HG03558 (cell line): ENCODE data around the gene SERPINB12.

Experiments used
- ATAC-seq: cut with Tn5 transposase; IDR thresholded peaks from one replicate; pipeline ENCODE4 v1.9.1; 2021; ENCODE audit warnings: moderate number of reproducible peaks; ENCODE audit not compliant: unreplicated experiment; ENCODE audit errors: extremely low read depth

The SERPINB12 gene

DNA sequence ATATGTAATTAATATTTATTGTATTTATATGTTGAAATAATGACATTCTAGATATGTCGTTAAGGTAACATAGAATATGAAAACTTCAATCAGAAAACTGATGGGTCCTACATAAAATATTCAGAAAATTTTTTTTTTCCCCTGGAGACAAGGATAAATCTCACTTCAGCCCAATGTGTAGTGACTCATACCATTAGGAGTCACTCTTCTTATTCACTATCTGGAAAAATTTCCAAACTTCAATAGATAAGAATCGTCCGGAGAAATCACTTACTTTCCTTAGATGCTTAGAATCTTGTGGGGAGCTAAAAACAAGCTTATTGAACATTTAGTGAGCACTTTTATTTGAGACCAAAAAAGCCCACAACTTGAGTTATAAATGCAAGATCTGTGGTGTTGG is 49.6 kb downstream of the SERPINB12 start:
- ATAC-seq = no peak

DNA sequence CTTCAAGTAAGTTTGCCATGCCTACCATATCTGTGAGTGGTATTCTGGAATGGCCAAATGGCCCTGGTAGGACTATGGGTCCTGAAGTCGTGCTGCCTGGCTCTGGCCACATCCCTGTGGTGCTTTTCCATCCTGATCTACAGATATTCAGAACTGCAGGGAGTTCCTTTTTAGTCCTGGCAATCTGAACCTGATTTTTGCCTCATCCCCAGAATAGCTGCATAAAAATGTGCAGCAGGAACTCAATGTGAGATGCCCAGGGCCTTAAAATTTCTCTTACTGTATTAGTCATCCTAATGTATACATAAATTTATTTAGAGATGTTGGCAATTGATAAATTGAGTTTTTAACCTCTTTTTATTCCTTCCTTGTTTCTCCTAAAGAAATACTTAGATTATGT is 50.3 kb downstream of the SERPINB12 start:
- no peak for ATAC-seq

DNA sequence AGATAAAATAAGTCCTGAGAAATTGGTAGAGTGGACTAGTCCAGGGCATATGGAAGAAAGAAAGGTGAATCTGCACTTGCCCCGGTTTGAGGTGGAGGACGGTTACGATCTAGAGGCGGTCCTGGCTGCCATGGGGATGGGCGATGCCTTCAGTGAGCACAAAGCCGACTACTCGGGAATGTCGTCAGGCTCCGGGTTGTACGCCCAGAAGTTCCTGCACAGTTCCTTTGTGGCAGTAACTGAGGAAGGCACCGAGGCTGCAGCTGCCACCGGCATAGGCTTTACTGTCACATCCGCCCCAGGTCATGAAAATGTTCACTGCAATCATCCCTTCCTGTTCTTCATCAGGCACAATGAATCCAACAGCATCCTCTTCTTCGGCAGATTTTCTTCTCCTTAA is 54.8 kb downstream of the SERPINB12 start:
- ATAC-seq = no peak

GRCh38 chr18:63603355-63603754 is 61.2 kb downstream of the SERPINB12 start:
- no peak for ATAC-seq

GRCh38 chr18:63603772-63604171 is 61.6 kb downstream of the SERPINB12 start:
- ATAC-seq = peak; percentile 97

GRCh38 chr18:63604791-63605567 is 62.8 kb downstream of the SERPINB12 start:
- ATAC-seq = no peak

- ATAC-seq = no peak
These were observed 64.4 kb downstream of the SERPINB12 start for GRCh38 chr18:63606526-63606925.

DNA sequence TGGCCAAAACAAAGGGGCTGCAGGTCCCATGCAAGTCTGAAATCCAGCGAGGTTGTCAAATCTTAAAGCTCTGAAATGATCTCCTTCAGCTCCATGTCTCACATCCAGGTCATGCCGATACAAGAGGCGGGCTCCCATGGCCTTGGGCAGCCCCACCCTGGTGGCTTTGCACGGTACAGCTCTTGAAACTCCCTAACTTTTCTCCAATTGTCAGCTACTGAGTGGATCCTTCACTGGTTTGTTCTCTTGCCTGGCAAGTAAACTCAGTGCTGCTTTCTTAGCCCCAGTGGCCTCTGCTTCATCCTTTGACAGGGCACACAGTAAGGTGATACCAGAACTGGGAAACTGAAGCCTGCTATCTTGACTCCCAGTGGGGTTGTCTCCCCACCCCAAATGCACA is 71.3 kb downstream of the SERPINB12 start:
- no peak for ATAC-seq

- ATAC-seq = no peak
These were observed 75.1 kb downstream of the SERPINB12 start for GRCh38 chr18:63617049-63617914.

DNA sequence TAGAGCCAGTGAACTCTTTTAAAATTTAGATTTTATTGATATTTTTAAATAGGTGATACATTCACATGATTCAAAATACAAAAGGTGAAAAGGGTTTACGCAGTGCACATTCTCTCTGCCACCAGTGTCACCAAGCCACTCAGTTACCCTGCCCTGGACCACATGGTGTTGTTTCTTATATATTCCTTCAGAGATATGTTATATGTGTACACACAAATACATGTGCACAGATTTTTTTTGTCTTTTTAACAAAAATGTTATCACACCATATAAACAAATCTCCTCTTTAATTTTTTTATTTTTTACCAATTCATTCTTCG is 75.7 kb downstream of the SERPINB12 start:
- ATAC-seq = no peak
